Measurements from ENCODE around the gene MIDN. TPM values are rescaled to one million over a fixed set of nuclear protein-coding genes. Genes with fewer than 3 reads are reported as not detected.

Gene MIDN
- total RNA-seq, 1 donor from 2014 or later, result 68.3 TPM

GRCh38 chr19:1291761-1292418 lies 43.5 kb downstream of the MIDN start:
- H3K27ac Mint-ChIP-seq (ENCODE audit: unreplicated experiment), result no peak overlapping the region

GRCh38 chr19:1292419-1293151 lies 44.2 kb downstream of the MIDN start:
- H3K9me3 Mint-ChIP-seq (ENCODE audit: low read depth), result no peaks in the 10 kb centered on the region
- H3K27ac Mint-ChIP-seq (ENCODE audit: unreplicated experiment), result no peak overlapping the region
- H3K27me3 Mint-ChIP-seq (ENCODE audit: low read depth), result peaks cover 2% of the 10 kb centered on the region
- DNase-seq (ENCODE audit: low spot score), result no peak
- H3K36me3 Mint-ChIP-seq (ENCODE audit: low read depth), result no peaks in the 10 kb centered on the region
- H3K4me3 Mint-ChIP-seq (ENCODE audit: unreplicated experiment), result no peak overlapping the region
- TF ChIP-seq CTCF (IDR thresholded peaks at IDR 0.05), result no peak
- H3K4me1 Mint-ChIP-seq (ENCODE audit: low read depth), result no peaks in the 10 kb centered on the region

More at GRCh38 chr19:1291761-1292418, 43.5 kb downstream of the MIDN start:
- no peaks in the 10 kb centered on the region for H3K36me3 Mint-ChIP-seq (ENCODE audit: low read depth)
- DNase-seq (ENCODE audit: low spot score), result no peak
- H3K9me3 Mint-ChIP-seq (ENCODE audit: low read depth), result no peaks in the 10 kb centered on the region
- H3K27me3 Mint-ChIP-seq (ENCODE audit: low read depth), result peaks cover 2% of the 10 kb centered on the region
- H3K4me1 Mint-ChIP-seq (ENCODE audit: low read depth), result no peaks in the 10 kb centered on the region
- H3K4me3 Mint-ChIP-seq (ENCODE audit: unreplicated experiment), result no peak overlapping the region
- no peak for TF ChIP-seq CTCF (IDR thresholded peaks at IDR 0.05)

GRCh38 chr19:1293782-1294604 lies 45.6 kb downstream of the MIDN start:
- Mint-ChIP-seq H3K36me3 (ENCODE audit: low read depth) (no peaks in the 10 kb centered on the region), H3K27me3 (ENCODE audit: low read depth) (peaks cover 2% of the 10 kb centered on the region), H3K9me3 (ENCODE audit: low read depth) (no peaks in the 10 kb centered on the region), H3K4me1 (ENCODE audit: low read depth) (no peaks in the 10 kb centered on the region), H3K27ac (ENCODE audit: unreplicated experiment) (no peak overlapping the region), H3K4me3 (ENCODE audit: unreplicated experiment) (no peak overlapping the region)
- no peak for TF ChIP-seq CTCF (IDR thresholded peaks at IDR 0.05)
- no peak for DNase-seq (ENCODE audit: low spot score)

- H3K36me3 Mint-ChIP-seq (ENCODE audit: low read depth), result no peaks in the 10 kb centered on the region
- H3K27ac Mint-ChIP-seq (ENCODE audit: unreplicated experiment), result no peak overlapping the region
- peaks cover 2% of the 10 kb centered on the region for H3K27me3 Mint-ChIP-seq (ENCODE audit: low read depth)
- no peaks in the 10 kb centered on the region for H3K4me1 Mint-ChIP-seq (ENCODE audit: low read depth)
- no peak overlapping the region for H3K4me3 Mint-ChIP-seq (ENCODE audit: unreplicated experiment)
- no peak for DNase-seq (ENCODE audit: low spot score)
- no peak for TF ChIP-seq CTCF (IDR thresholded peaks at IDR 0.05)
- no peaks in the 10 kb centered on the region for H3K9me3 Mint-ChIP-seq (ENCODE audit: low read depth)
Measured at GRCh38 chr19:1294688-1295087, 46.3 kb downstream of the MIDN start.
